ENCODE results near the gene ZNF749.

ZNF749 gene

GRCh38 chr19:57437931-57438330, 2.8 kb downstream of the ZNF749 start:
- no peak overlapping the region for H3K4me3 ChIP-seq (ENCODE audit: low read depth, low read length)
- TF ChIP-seq CTCF (IDR thresholded peaks at IDR 0.05; ENCODE audit: borderline replicate concordance, insufficient read depth, low read depth, low read length) = no peak

GRCh38 chr19:57438925-57439324, 3.8 kb downstream of the ZNF749 start:
- H3K4me3 ChIP-seq (ENCODE audit: low read depth, low read length) = no peak overlapping the region
- no peak for TF ChIP-seq CTCF (IDR thresholded peaks at IDR 0.05; ENCODE audit: borderline replicate concordance, insufficient read depth, low read depth, low read length)

- TF ChIP-seq CTCF (IDR thresholded peaks at IDR 0.05; ENCODE audit: borderline replicate concordance, insufficient read depth, low read depth, low read length) = no peak
- no peak overlapping the region for H3K4me3 ChIP-seq (ENCODE audit: low read depth, low read length)
These were observed 7.0 kb downstream of the ZNF749 start for GRCh38 chr19:57441979-57442752.

- H3K4me3 ChIP-seq (ENCODE audit: low read depth, low read length) = no peak overlapping the region
- TF ChIP-seq CTCF (IDR thresholded peaks at IDR 0.05; ENCODE audit: borderline replicate concordance, insufficient read depth, low read depth, low read length) = no peak
These were observed 8.1 kb downstream of the ZNF749 start for GRCh38 chr19:57443121-57443696.

GRCh38 chr19:57452307-57452706, 17.2 kb downstream of the ZNF749 start:
- TF ChIP-seq CTCF (IDR thresholded peaks at IDR 0.05; ENCODE audit: borderline replicate concordance, insufficient read depth, low read depth, low read length) = no peak
- H3K4me3 ChIP-seq (ENCODE audit: low read depth, low read length) = no peak overlapping the region

GRCh38 chr19:57465680-57466381, 30.7 kb downstream of the ZNF749 start:
- TF ChIP-seq CTCF (IDR thresholded peaks at IDR 0.05; ENCODE audit: borderline replicate concordance, insufficient read depth, low read depth, low read length) = peak; percentile 42; the same call in 1 of the 2 replicates
- H3K4me3 ChIP-seq (ENCODE audit: low read depth, low read length) = no peak overlapping the region
